CD4-positive, alpha-beta T cell (primary cell): Measurements from ENCODE around the gene ETFA. TPM values are rescaled to one million over a fixed set of nuclear protein-coding genes. Genes with fewer than 3 reads are reported as not detected.

Experiments
- ATAC-seq: fragments of 200-7000 bp; cut with Tn5 transposase; one replicate; pipeline ENCODE4 v1.10.0; 2022; ENCODE audit warnings: mild to moderate bottlenecking; ENCODE audit not compliant: poor library complexity
- CTCF ChIA-PET: fragments of 350-600 bp; sonication (Branson Sonifier 250); formaldehyde crosslinking; loops from one replicate; lab custom pipeline; 2021; ENCODE audit warnings: antibody characterized with exemption, inconsistent platforms; lab: Charles Lee
- POLR2A ChIA-PET: fragments of 350-600 bp; sonication (Branson Sonifier 250); formaldehyde crosslinking; loops from one replicate; lab custom pipeline; 2021; ENCODE audit warnings: antibody characterized with exemption, inconsistent platforms; lab: Charles Lee
- DNase-seq, 14 experiments: peaks; one replicate each; pipeline ENCODE4 v3.0.0-alpha.2; 2013 to 2020; ENCODE audit warnings: mixed read lengths in 2 of 14
- H3K27ac ChIP-seq, 2 donors: one replicate each; pipeline versions ENCODE4 v1.5.1 to v1.7.0; 2013; ENCODE audit warnings: low read length in 2 of 2, low read depth in 1 of 2, mild to moderate bottlenecking in 1 of 2
- H3K27me3 ChIP-seq, 2 experiments: 1 replicate in 1 of 2; 2 replicates in 1 of 2; pipeline versions ENCODE4 v1.6.1 to v1.7.0; 2013; ENCODE audit warnings: low read length in 2 of 2, control low read depth in 1 of 2, mild to moderate bottlenecking in 1 of 2, moderate library complexity in 1 of 2; ENCODE audit not compliant: insufficient read depth in 2 of 2, control insufficient read depth in 1 of 2
- H3K36me3 ChIP-seq: one replicate; pipeline ENCODE4 v1.6.1; 2013; ENCODE audit warnings: low read length, control low read depth; ENCODE audit not compliant: insufficient read depth
- H3K4me1 ChIP-seq: one replicate; pipeline ENCODE4 v1.6.1; 2013; ENCODE audit warnings: low read length, control low read depth; ENCODE audit not compliant: insufficient read depth
- H3K4me3 ChIP-seq: one replicate; pipeline ENCODE4 v1.5.1; 2013; ENCODE audit warnings: mild to moderate bottlenecking, low read length, moderate library complexity
- H3K9me3 ChIP-seq, 2 experiments: 1 replicate in 1 of 2; 2 replicates in 1 of 2; pipeline versions ENCODE4 v1.6.1 to v1.7.0; 2013; ENCODE audit warnings: low read length in 2 of 2, mild to moderate bottlenecking in 2 of 2, control low read depth in 1 of 2, moderate library complexity in 1 of 2; ENCODE audit not compliant: control insufficient read depth in 1 of 2, insufficient read depth in 1 of 2
- H3K27ac Mint-ChIP-seq: one replicate; pipeline ENCODE4 v1.8.0; 2020; ENCODE audit warnings: mixed read lengths
- H3K27me3 Mint-ChIP-seq: one replicate; pipeline ENCODE4 v1.8.0; 2021; ENCODE audit warnings: mixed read lengths
- H3K36me3 Mint-ChIP-seq: one replicate; pipeline ENCODE4 v1.8.0; 2021; ENCODE audit warnings: low read depth, mixed read lengths
- H3K4me1 Mint-ChIP-seq: one replicate; pipeline ENCODE4 v1.8.0; 2021; ENCODE audit warnings: low read depth, mixed read lengths
- H3K4me3 Mint-ChIP-seq: one replicate; pipeline ENCODE4 v1.8.0; 2020; ENCODE audit warnings: mild to moderate bottlenecking, mixed read lengths
- H3K9me3 Mint-ChIP-seq: one replicate; pipeline ENCODE4 v1.8.0; 2020; ENCODE audit warnings: mixed read lengths
- CTCF ChIP-seq: fragments of 200-600 bp; IDR thresholded peaks from one replicate; pipeline ENCODE4 v1.8.0; 2022; ENCODE audit warnings: antibody characterized with exemption, mild to moderate bottlenecking
- intact Hi-C, 2 experiments: fragments of 100-400 bp; cut with DNase I in 1 of 2; cut with micrococcal nuclease in 1 of 2; formaldehyde crosslinking; loops; one replicate each; pipeline versions ENCODE4 v1.15.1 to v1.9.0; 2023 to 2025; cut with DNase I, micrococcal nuclease
- total RNA-seq, 174 experiments: library from RNA in 2 of 174; stranded (reverse) in 2 of 174; gene quantifications; one replicate each; pipeline ENCODE4 v1.2.3 and lab custom pipeline; 2021 to 2026

The ETFA gene
- total RNA-seq, 2 experiments from 2014 or later, result 11.4 to 15.2 TPM

GRCh38 chr15:76324066-76324465 is 12.8 kb upstream of the ETFA start:
- CTCF ChIA-PET, result no interaction called here
- no peak for DNase-seq

GRCh38 chr15:76321602-76322001 is 10.3 kb upstream of the ETFA start:
- H3K27me3 Mint-ChIP-seq, result peaks cover 51% of the 10 kb centered on the region
- Histone ChIP-seq H3K36me3 (no peaks in the 10 kb centered on the region), H3K27me3 (peaks cover 7 to 24% of the 10 kb centered on the region in 2 experiments), H3K27ac (no peak overlapping the region), H3K4me3 (no peak overlapping the region), H3K4me1 (no peaks in the 10 kb centered on the region), H3K9me3 (no peaks in the 10 kb centered on the region)
- no peaks in the 10 kb centered on the region for H3K4me1 Mint-ChIP-seq
- no peak for TF ChIP-seq CTCF
- intact Hi-C loops, result loop anchor here in 1 of 2 experiments (10.0 kb wide), 1 partner anchor 763 kb away; no protein-coding TSS in a partner anchor
- no peaks in the 10 kb centered on the region for H3K9me3 Mint-ChIP-seq
- no peak overlapping the region for H3K4me3 Mint-ChIP-seq
- H3K27ac Mint-ChIP-seq, result no peak overlapping the region
- ATAC-seq (no peak), DNase-seq (no peak)
- H3K36me3 Mint-ChIP-seq, result no peaks in the 10 kb centered on the region
- ChIA-PET CTCF (no interaction called here), POLR2A (no interaction called here)

More at GRCh38 chr15:76324066-76324465, 12.8 kb upstream of the ETFA start:
- Histone ChIP-seq H3K4me1 (no peaks in the 10 kb centered on the region), H3K27ac (no peak overlapping the region), H3K9me3 (no peaks in the 10 kb centered on the region), H3K4me3 (no peak overlapping the region), H3K36me3 (no peaks in the 10 kb centered on the region), H3K27me3 (peaks cover 7 to 27% of the 10 kb centered on the region in 2 experiments)
- TF ChIP-seq CTCF, result no peak
- POLR2A ChIA-PET, result no interaction called here
- H3K27ac Mint-ChIP-seq, result no peak overlapping the region
- H3K4me3 Mint-ChIP-seq, result no peak overlapping the region
- H3K4me1 Mint-ChIP-seq, result no peaks in the 10 kb centered on the region
- intact Hi-C loops, result loop anchor here in 1 of 2 experiments (10.0 kb wide), 1 partner anchor 761 kb away; no protein-coding TSS in a partner anchor
- H3K9me3 Mint-ChIP-seq, result no peaks in the 10 kb centered on the region
- no peak for ATAC-seq
- no peaks in the 10 kb centered on the region for H3K36me3 Mint-ChIP-seq
- peaks cover 67% of the 10 kb centered on the region for H3K27me3 Mint-ChIP-seq

GRCh38 chr15:76321171-76321570 is 9.9 kb upstream of the ETFA start:
- peaks cover 7 to 20% of the 10 kb centered on the region in 2 experiments for H3K27me3 ChIP-seq
- DNase-seq, result no peak
- TF ChIP-seq CTCF, result no peak
- no peaks in the 10 kb centered on the region for H3K9me3 ChIP-seq
- no peak overlapping the region for H3K4me3 Mint-ChIP-seq
- ATAC-seq, result no peak
- no peaks in the 10 kb centered on the region for H3K36me3 ChIP-seq
- peaks cover 49% of the 10 kb centered on the region for H3K27me3 Mint-ChIP-seq
- H3K9me3 Mint-ChIP-seq, result no peaks in the 10 kb centered on the region
- no peaks in the 10 kb centered on the region for H3K4me1 Mint-ChIP-seq
- ChIA-PET CTCF (no interaction called here), POLR2A (no interaction called here)
- no peak overlapping the region for H3K27ac ChIP-seq
- no peak overlapping the region for H3K4me3 ChIP-seq
- intact Hi-C loops, result loop anchor here in 1 of 2 experiments (10.0 kb wide), 1 partner anchor 764 kb away; no protein-coding TSS in a partner anchor
- no peaks in the 10 kb centered on the region for H3K4me1 ChIP-seq
- H3K27ac Mint-ChIP-seq, result no peak overlapping the region
- H3K36me3 Mint-ChIP-seq, result no peaks in the 10 kb centered on the region
